Keratinocyte (primary cell): ENCODE data around the gene TEX19. TPM values are rescaled to one million over a fixed set of nuclear protein-coding genes. Genes with fewer than 3 reads are reported as not detected.
"Not testable (repeated sequence)": the region's sequence is repeated elsewhere in the genome, so short reads cannot be mapped to it uniquely, and the experiment has no call there.

Experiments
- DNase-seq: peaks from one replicate; pipeline ENCODE4 v3.0.0-alpha.2; 2011; ENCODE audit warnings: low read depth, missing footprints, low spot score
- FAIRE-seq: peaks from 2 replicates; lab custom pipeline; 2011; peaks lifted over from hg19 to GRCh38; lab: Jason Lieb, UNC
- H2AFZ ChIP-seq: 2 replicates; pipeline ENCODE4 v1.6.0; 2012; ENCODE audit warnings: low read length, control low read depth, inconsistent platforms; ENCODE audit not compliant: control insufficient read depth
- H3K27ac ChIP-seq: 2 replicates; pipeline ENCODE4 v1.5.1; 2011; ENCODE audit warnings: low read length; ENCODE audit not compliant: control insufficient read depth, insufficient read depth
- H3K27me3 ChIP-seq: 3 replicates; pipeline ENCODE4 v1.6.0; 2011; ENCODE audit warnings: low read length; ENCODE audit not compliant: control insufficient read depth, insufficient read depth; ENCODE audit errors: extremely low read depth
- H3K36me3 ChIP-seq, 2 experiments: 2 replicates in 1 of 2; 3 replicates in 1 of 2; pipeline ENCODE4 v1.5.1; 2011; ENCODE audit warnings: low read length in 2 of 2, mild to moderate bottlenecking in 1 of 2; ENCODE audit not compliant: control insufficient read depth in 2 of 2, insufficient read depth in 2 of 2; ENCODE audit errors: extremely low read depth in 1 of 2
- H3K4me1 ChIP-seq: 3 replicates; pipeline ENCODE4 v1.5.1; 2011; ENCODE audit warnings: low read length; ENCODE audit not compliant: control insufficient read depth, insufficient read depth; ENCODE audit errors: extremely low read depth
- H3K4me2 ChIP-seq: 3 replicates; pipeline ENCODE4 v1.6.0; 2011; ENCODE audit warnings: low read depth, low read length; ENCODE audit not compliant: control insufficient read depth, insufficient read depth; ENCODE audit errors: extremely low read depth
- H3K4me3 ChIP-seq, 3 experiments: fragments of 200-600 bp in 1 of 3; sonication (generic) in 1 of 3; 2 replicates in 2 of 3; 3 replicates in 1 of 3; pipeline ENCODE4 v1.5.1; 2011 to 2016; ENCODE audit warnings: low read length in 3 of 3, mild to moderate bottlenecking in 3 of 3, control low read depth in 2 of 3, inconsistent platforms in 1 of 3, low read depth in 1 of 3, mixed read lengths in 1 of 3, mixed run types in 1 of 3, moderate library complexity in 1 of 3; ENCODE audit not compliant: control insufficient read depth in 2 of 3, insufficient read depth in 2 of 3; ENCODE audit errors: extremely low read depth in 1 of 3
- H3K79me2 ChIP-seq: 2 replicates; pipeline ENCODE4 v1.6.0; 2012; ENCODE audit warnings: low read length; ENCODE audit not compliant: control insufficient read depth, insufficient read depth
- H3K9ac ChIP-seq: 3 replicates; pipeline ENCODE4 v1.6.0; 2011; ENCODE audit warnings: low read length; ENCODE audit not compliant: control insufficient read depth, insufficient read depth; ENCODE audit errors: extremely low read depth
- H3K9me1 ChIP-seq: 3 replicates; pipeline ENCODE4 v1.6.0; 2011; ENCODE audit warnings: low read length; ENCODE audit not compliant: control insufficient read depth, insufficient read depth; ENCODE audit errors: extremely low read depth
- H3K9me3 ChIP-seq: 2 replicates; pipeline ENCODE4 v1.5.1; 2012; ENCODE audit warnings: low read depth, low read length; ENCODE audit not compliant: control insufficient read depth
- H4K20me1 ChIP-seq: 3 replicates; pipeline ENCODE4 v1.6.0; 2011; ENCODE audit warnings: low read length; ENCODE audit not compliant: control insufficient read depth, insufficient read depth; ENCODE audit errors: extremely low read depth
- CTCF ChIP-seq, 3 experiments: IDR thresholded peaks in 1 of 3; conservative IDR thresholded peaks in 1 of 3; optimal IDR thresholded peaks in 1 of 3; 2 replicates in 2 of 3; 3 replicates in 1 of 3; pipeline versions ENCODE3 to v1.5.1; 2011; ENCODE audit warnings: low read length in 3 of 3, mild to moderate bottlenecking in 3 of 3, moderate library complexity in 2 of 3, control low read depth in 1 of 3, inconsistent platforms in 1 of 3; ENCODE audit not compliant: insufficient read depth in 2 of 3; ENCODE audit errors: extremely low read depth in 1 of 3
- EZH2 ChIP-seq: IDR thresholded peaks from one replicate; pipeline ENCODE4 v1.6.1; 2012; ENCODE audit warnings: inconsistent platforms, mild to moderate bottlenecking, low read length, moderate library complexity
- dilution Hi-C: fragments of 300-500 bp; cut with MboI; formaldehyde crosslinking; loops from one replicate; pipeline ENCODE4 v1.7.0; 2020; ENCODE audit warnings: low sequenced_read_pairs; ENCODE audit not compliant: extremely low pct_ligation_motif_present
- polyA plus RNA-seq, 5 experiments: library from polyadenylated mRNA; depleted of rRNA in 3 of 5; stranded (reverse) in 3 of 5; stranded (forward) in 1 of 5; unstranded in 1 of 5; fragments of >200 nt; gene quantifications; 1 replicate in 1 of 5; 2 replicates in 3 of 5; 3 replicates in 1 of 5; pipeline versions ENCODE4 v1.2.1 to v1.2.3, GENCODE V29; 2011 to 2012; ENCODE audit warnings: missing spikeins in 2 of 5, low read depth in 1 of 5, low replicate concordance in 1 of 5

Gene TEX19
- polyA plus RNA-seq, 1 donor (not counting 4 experiments of a cell fraction or from before 2014, with no cell fraction given): not detected

- peaks cover 67% of the 10 kb centered on the region for H3K27me3 ChIP-seq
- no peaks in the 10 kb centered on the region for H3K79me2 ChIP-seq
- no peak within 1 kb of the TSS for H3K27ac ChIP-seq
- H3K9me3 ChIP-seq: no peaks in the 10 kb centered on the region
- H4K20me1 ChIP-seq: no peaks in the 10 kb centered on the region
- peak within 1 kb of the TSS; percentile 70 for H3K4me2 ChIP-seq
- dilution Hi-C loops: no loop called here
- no peaks in the 10 kb centered on the region for H3K9me1 ChIP-seq
- H3K9ac ChIP-seq: no peak within 1 kb of the TSS
- peaks cover 3% of the 10 kb centered on the region for H3K4me1 ChIP-seq
- peak within 1 kb of the TSS in 2 of 3 experiments; percentile 25 to 54 for H3K4me3 ChIP-seq
- FAIRE-seq: no peak
- TF ChIP-seq CTCF (optimal IDR thresholded peaks at IDR 0.05 in 1 of 3, IDR thresholded peaks at IDR 0.05 in 1 of 3, conservative IDR thresholded peaks at IDR 0.05 in 1 of 3; ENCODE audit: extremely low read depth in 1 of 3, insufficient read depth in 2 of 3, low read length in 3 of 3): no peak
- TF ChIP-seq EZH2: peak; percentile 71
- H3K36me3 ChIP-seq: no peaks in the 10 kb centered on the region
- H2AFZ ChIP-seq: no peak within 1 kb of the TSS
- no peak for DNase-seq
Measured at GRCh38 chr17:82371333-82372248, 12.5 kb downstream of the TEX19 start, which contains the start of gene UTS2R. TSS of gene UTS2R (plus strand) at chr17:82371765. CDS start at chr17:82374325, 2,560 bp downstream.

GRCh38 chr17:82372249-82373071 is 13.4 kb downstream of the TEX19 start:
- Histone ChIP-seq H3K36me3 (no peaks in the 10 kb centered on the region), H3K4me1 (peaks cover 3% of the 10 kb centered on the region), H3K4me2 (no peak overlapping the region), H3K9me1 (no peaks in the 10 kb centered on the region), H2AFZ (no peak overlapping the region), H3K9me3 (no peaks in the 10 kb centered on the region), H3K79me2 (no peaks in the 10 kb centered on the region), H3K27ac (no peak overlapping the region), H4K20me1 (no peaks in the 10 kb centered on the region), H3K27me3 (peaks cover 68% of the 10 kb centered on the region), H3K9ac (no peak overlapping the region), H3K4me3 (no peak overlapping the region)
- FAIRE-seq (no peak), DNase-seq (no peak)
- TF ChIP-seq CTCF (optimal IDR thresholded peaks at IDR 0.05 in 1 of 3, IDR thresholded peaks at IDR 0.05 in 1 of 3, conservative IDR thresholded peaks at IDR 0.05 in 1 of 3; ENCODE audit: extremely low read depth in 1 of 3, insufficient read depth in 2 of 3, low read length in 3 of 3): no peak
- no peak for TF ChIP-seq EZH2
- dilution Hi-C loops: no loop called here

- H3K4me2 ChIP-seq, H3K4me1 ChIP-seq, H3K79me2 ChIP-seq, H3K9me3 ChIP-seq, H3K36me3 ChIP-seq, H3K27ac ChIP-seq, H4K20me1 ChIP-seq, DNase-seq, dilution Hi-C loops, H3K9ac ChIP-seq, H2AFZ ChIP-seq, H3K9me1 ChIP-seq, FAIRE-seq, H3K4me3 ChIP-seq: not testable (repeated sequence)
- peaks cover 72% of the 10 kb centered on the region for H3K27me3 ChIP-seq
Measured at GRCh38 chr17:82373072-82373452, 14.0 kb downstream of the TEX19 start.
